ENCODE results near the gene TMEM169.

GRCh38 chr2:216055680-216056079, 26.0 kb upstream of the TMEM169 start:
- TF ChIP-seq, protein P1, sequence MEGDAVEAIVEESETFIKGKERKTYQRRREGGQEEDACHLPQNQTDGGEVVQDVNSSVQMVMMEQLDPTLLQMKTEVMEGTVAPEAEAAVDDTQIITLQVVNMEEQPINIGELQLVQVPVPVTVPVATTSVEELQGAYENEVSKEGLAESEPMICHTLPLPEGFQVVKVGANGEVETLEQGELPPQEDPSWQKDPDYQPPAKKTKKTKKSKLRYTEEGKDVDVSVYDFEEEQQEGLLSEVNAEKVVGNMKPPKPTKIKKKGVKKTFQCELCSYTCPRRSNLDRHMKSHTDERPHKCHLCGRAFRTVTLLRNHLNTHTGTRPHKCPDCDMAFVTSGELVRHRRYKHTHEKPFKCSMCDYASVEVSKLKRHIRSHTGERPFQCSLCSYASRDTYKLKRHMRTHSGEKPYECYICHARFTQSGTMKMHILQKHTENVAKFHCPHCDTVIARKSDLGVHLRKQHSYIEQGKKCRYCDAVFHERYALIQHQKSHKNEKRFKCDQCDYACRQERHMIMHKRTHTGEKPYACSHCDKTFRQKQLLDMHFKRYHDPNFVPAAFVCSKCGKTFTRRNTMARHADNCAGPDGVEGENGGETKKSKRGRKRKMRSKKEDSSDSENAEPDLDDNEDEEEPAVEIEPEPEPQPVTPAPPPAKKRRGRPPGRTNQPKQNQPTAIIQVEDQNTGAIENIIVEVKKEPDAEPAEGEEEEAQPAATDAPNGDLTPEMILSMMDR (tag by site-specific recombination; IDR thresholded peaks at IDR 0.05): no peak
- TF ChIP-seq, protein P2, sequence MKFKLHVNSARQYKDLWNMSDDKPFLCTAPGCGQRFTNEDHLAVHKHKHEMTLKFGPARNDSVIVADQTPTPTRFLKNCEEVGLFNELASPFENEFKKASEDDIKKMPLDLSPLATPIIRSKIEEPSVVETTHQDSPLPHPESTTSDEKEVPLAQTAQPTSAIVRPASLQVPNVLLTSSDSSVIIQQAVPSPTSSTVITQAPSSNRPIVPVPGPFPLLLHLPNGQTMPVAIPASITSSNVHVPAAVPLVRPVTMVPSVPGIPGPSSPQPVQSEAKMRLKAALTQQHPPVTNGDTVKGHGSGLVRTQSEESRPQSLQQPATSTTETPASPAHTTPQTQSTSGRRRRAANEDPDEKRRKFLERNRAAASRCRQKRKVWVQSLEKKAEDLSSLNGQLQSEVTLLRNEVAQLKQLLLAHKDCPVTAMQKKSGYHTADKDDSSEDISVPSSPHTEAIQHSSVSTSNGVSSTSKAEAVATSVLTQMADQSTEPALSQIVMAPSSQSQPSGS (tag by site-specific recombination; IDR thresholded peaks at IDR 0.05; ENCODE audit: low read depth): no peak
- TF ChIP-seq, protein P3, sequence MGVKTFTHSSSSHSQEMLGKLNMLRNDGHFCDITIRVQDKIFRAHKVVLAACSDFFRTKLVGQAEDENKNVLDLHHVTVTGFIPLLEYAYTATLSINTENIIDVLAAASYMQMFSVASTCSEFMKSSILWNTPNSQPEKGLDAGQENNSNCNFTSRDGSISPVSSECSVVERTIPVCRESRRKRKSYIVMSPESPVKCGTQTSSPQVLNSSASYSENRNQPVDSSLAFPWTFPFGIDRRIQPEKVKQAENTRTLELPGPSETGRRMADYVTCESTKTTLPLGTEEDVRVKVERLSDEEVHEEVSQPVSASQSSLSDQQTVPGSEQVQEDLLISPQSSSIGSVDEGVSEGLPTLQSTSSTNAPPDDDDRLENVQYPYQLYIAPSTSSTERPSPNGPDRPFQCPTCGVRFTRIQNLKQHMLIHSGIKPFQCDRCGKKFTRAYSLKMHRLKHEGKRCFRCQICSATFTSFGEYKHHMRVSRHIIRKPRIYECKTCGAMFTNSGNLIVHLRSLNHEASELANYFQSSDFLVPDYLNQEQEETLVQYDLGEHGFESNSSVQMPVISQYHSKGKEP (tag by site-specific recombination; IDR thresholded peaks at IDR 0.05): no peak
- no peak for TF ChIP-seq GLI4 (tag by site-specific recombination; IDR thresholded peaks at IDR 0.05)
- no peak for TF ChIP-seq ZNF274 (IDR thresholded peaks at IDR 0.05; ENCODE audit: low read length)
- TF ChIP-seq ZNF274 (tag by site-specific recombination; IDR thresholded peaks at IDR 0.05; ENCODE audit: borderline replicate concordance): no peak
- TF ChIP-seq ZNF114 (tag by site-specific recombination; IDR thresholded peaks at IDR 0.05): no peak
- no peak for TF ChIP-seq BCL11A (tag by site-specific recombination; IDR thresholded peaks at IDR 0.05; ENCODE audit: low read depth)
- TF ChIP-seq ZNF530 (tag by site-specific recombination; IDR thresholded peaks at IDR 0.05; ENCODE audit: low read depth): no peak

Measured in HEK293 (cell line).